Tibial artery (tissue), 4 donors: ENCODE results near the gene CHTF8.
A peak's percentile ranks its signal among the peaks of the same experiment; 100 is the strongest.

Experiments used
- DNase-seq, 2 donors: peaks; one replicate each; pipeline ENCODE4 v3.0.0-alpha.2; 2019
- H3K27ac ChIP-seq, 2 donors: fragments of 200-600 bp; sonication (generic) in 1 of 2; 1 replicate in 1 of 2; 2 replicates in 1 of 2; pipeline ENCODE4 v1.5.1; 2018 to 2019; ENCODE audit warnings: mild to moderate bottlenecking in 1 of 2
- H3K27me3 ChIP-seq, 2 donors: fragments of 200-600 bp; sonication (generic) in 1 of 2; one replicate each; pipeline versions ENCODE4 v1.5.1 to v1.6.0; 2016 to 2019
- H3K36me3 ChIP-seq, 3 donors: fragments of 200-600 bp; sonication (generic) in 2 of 3; one replicate each; pipeline ENCODE4 v1.5.1; 2016 to 2019; ENCODE audit warnings: mild to moderate bottlenecking in 2 of 3
- H3K4me1 ChIP-seq, 4 donors: fragments of 200-600 bp; sonication (generic) in 2 of 4; 1 replicate in 3 of 4; 2 replicates in 1 of 4; pipeline ENCODE4 v1.5.1; 2016 to 2019
- H3K4me3 ChIP-seq, 2 donors: fragments of 200-600 bp; sonication (generic) in 1 of 2; 1 replicate in 1 of 2; 2 replicates in 1 of 2; pipeline ENCODE4 v1.5.1; 2018 to 2019; ENCODE audit warnings: mild to moderate bottlenecking in 2 of 2
- H3K9me3 ChIP-seq, 3 donors: fragments of 200-600 bp; sonication (generic) in 1 of 3; one replicate each; pipeline ENCODE4 v1.5.1; 2016 to 2019
- intact Hi-C: fragments of 100-400 bp; cut with DNase I; formaldehyde crosslinking; loops from one replicate; pipeline ENCODE4 v1.15.0; 2023; ENCODE audit warnings: low total_unique reads
- TF ChIP-seq, protein P1 (sequence below), 2 experiments: fragments of 200-600 bp in 1 of 2; fragments of 450-650 bp in 1 of 2; IDR thresholded peaks; one replicate each; pipeline ENCODE4 v1.5.1; 2017 to 2019; ENCODE audit warnings: antibody characterized with exemption in 2 of 2, mild to moderate bottlenecking in 1 of 2, moderate library complexity in 1 of 2

Gene CHTF8

GRCh38 chr16:69169607-69170352 lies 37.4 kb upstream of the CHTF8 start:
- no peaks in the 10 kb centered on the region for H3K9me3 ChIP-seq
- peaks cover 16 to 46% (median 33%) of the 10 kb centered on the region in 3 donors for H3K36me3 ChIP-seq
- TF ChIP-seq, protein P1, sequence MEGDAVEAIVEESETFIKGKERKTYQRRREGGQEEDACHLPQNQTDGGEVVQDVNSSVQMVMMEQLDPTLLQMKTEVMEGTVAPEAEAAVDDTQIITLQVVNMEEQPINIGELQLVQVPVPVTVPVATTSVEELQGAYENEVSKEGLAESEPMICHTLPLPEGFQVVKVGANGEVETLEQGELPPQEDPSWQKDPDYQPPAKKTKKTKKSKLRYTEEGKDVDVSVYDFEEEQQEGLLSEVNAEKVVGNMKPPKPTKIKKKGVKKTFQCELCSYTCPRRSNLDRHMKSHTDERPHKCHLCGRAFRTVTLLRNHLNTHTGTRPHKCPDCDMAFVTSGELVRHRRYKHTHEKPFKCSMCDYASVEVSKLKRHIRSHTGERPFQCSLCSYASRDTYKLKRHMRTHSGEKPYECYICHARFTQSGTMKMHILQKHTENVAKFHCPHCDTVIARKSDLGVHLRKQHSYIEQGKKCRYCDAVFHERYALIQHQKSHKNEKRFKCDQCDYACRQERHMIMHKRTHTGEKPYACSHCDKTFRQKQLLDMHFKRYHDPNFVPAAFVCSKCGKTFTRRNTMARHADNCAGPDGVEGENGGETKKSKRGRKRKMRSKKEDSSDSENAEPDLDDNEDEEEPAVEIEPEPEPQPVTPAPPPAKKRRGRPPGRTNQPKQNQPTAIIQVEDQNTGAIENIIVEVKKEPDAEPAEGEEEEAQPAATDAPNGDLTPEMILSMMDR (IDR thresholded peaks at IDR 0.05) = no peak
- H3K4me3 ChIP-seq = no peak overlapping the region
- no peak for DNase-seq
- intact Hi-C loops = no loop called here
- no peaks in the 10 kb centered on the region for H3K27me3 ChIP-seq
- peak overlapping the region; percentile 81 to 86 for H3K27ac ChIP-seq
- H3K4me1 ChIP-seq = peaks cover 0 to 51% (median 29%) of the 10 kb centered on the region in 4 donors

DNA sequence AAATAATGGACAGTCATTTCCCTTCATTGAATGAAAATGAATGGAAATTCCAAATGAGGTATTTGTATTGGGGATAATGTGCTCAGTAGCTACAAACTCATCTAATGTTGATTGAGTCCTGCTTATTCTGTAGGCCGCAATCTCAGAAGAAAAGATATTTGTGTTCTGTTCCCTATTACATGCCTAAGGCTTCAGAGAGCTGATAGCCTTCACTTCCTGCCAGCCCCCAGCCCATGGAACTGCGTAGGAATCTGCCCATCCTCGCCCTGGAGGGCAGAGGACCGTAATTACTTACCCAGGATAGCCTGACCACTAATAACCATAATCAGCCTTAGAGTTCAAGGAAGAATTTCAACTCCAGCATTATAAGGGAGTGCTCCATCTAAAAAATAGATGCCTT lies 36.7 kb upstream of the CHTF8 start:
- DNase-seq = no peak
- peaks cover 0 to 44% (median 26%) of the 10 kb centered on the region in 4 donors for H3K4me1 ChIP-seq
- peak overlapping the region in 1 of 2 donors; percentile 86 for H3K27ac ChIP-seq
- TF ChIP-seq, protein P1 (IDR thresholded peaks at IDR 0.05) = no peak
- peaks cover 16 to 52% (median 39%) of the 10 kb centered on the region in 3 donors for H3K36me3 ChIP-seq
- H3K9me3 ChIP-seq = no peaks in the 10 kb centered on the region
- H3K4me3 ChIP-seq = no peak overlapping the region
- H3K27me3 ChIP-seq = no peaks in the 10 kb centered on the region
- intact Hi-C loops = no loop called here

- peaks cover 0 to 26% (median 12%) of the 10 kb centered on the region in 4 donors for H3K4me1 ChIP-seq
- no peak for DNase-seq
- TF ChIP-seq, protein P1 (IDR thresholded peaks at IDR 0.05) = no peak
- H3K9me3 ChIP-seq = no peaks in the 10 kb centered on the region
- H3K36me3 ChIP-seq = peaks cover 16 to 67% (median 43%) of the 10 kb centered on the region in 3 donors
- no peak overlapping the region for H3K27ac ChIP-seq
- no peak overlapping the region for H3K4me3 ChIP-seq
- intact Hi-C loops = no loop called here
- H3K27me3 ChIP-seq = no peaks in the 10 kb centered on the region
Measured at GRCh38 chr16:69166946-69167930, 34.9 kb upstream of the CHTF8 start.

DNA sequence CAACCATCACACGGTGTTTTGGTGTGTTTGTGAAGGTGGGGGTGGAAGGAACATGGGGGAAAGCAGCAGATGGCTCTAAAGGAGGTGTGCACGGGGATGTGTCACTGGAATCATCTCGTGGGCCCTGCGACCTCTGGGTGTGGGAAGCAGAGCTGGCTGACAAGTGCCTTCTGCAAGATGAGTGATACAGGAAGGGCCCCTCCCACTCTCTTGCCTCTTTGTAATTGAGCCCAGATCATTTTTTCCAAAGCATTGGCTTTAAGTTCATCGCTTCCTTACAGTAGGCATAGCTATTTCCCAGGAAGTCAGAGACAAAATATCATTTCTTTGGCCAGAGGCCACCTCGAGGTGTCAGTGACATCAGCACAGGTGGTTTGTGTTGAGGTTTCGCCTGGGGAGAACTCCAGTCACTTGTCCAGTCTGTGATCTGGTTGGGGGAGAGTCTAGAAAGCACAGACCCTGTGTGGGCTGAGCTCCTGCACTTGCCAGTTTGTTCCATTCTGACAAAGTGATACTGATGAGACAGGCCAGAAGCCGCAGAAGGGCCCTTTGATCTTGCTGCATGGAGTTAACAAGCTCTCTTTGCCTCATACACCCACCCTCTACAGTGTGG lies 33.9 kb upstream of the CHTF8 start:
- Histone ChIP-seq H3K36me3 (peaks cover 16 to 76% (median 50%) of the 10 kb centered on the region in 3 donors), H3K27me3 (no peaks in the 10 kb centered on the region), H3K27ac (no peak overlapping the region), H3K4me3 (no peak overlapping the region), H3K9me3 (no peaks in the 10 kb centered on the region), H3K4me1 (peaks cover 0 to 16% (median 4%) of the 10 kb centered on the region in 4 donors)
- TF ChIP-seq, protein P1 (IDR thresholded peaks at IDR 0.05) = no peak
- DNase-seq = no peak
- intact Hi-C loops = no loop called here

- intact Hi-C loops = no loop called here
- H3K4me3 ChIP-seq = no peak overlapping the region
- peaks cover 17 to 81% (median 52%) of the 10 kb centered on the region in 3 donors for H3K36me3 ChIP-seq
- H3K4me1 ChIP-seq = peaks cover 0 to 9% (median 2%) of the 10 kb centered on the region in 4 donors
- TF ChIP-seq, protein P1 (IDR thresholded peaks at IDR 0.05) = no peak
- H3K27me3 ChIP-seq = no peaks in the 10 kb centered on the region
- DNase-seq = no peak
- no peak overlapping the region for H3K27ac ChIP-seq
- H3K9me3 ChIP-seq = no peaks in the 10 kb centered on the region
Measured at GRCh38 chr16:69165584-69165983, 33.2 kb upstream of the CHTF8 start.
